ENCODE results near the gene PLXDC1. TPM values are rescaled to one million over a fixed set of nuclear protein-coding genes. Genes with fewer than 3 reads are reported as not detected.

PLXDC1 gene

Small RNA genes within 50 kb of the gene (small RNA-seq; reads per million reads assigned to genes)
- gene AC091178.1 (ENCODE audit: insufficient read depth), result not detected
